HG02981 (cell line): ENCODE measurements around the gene TBC1D14.

Source experiments
- ATAC-seq: cut with Tn5 transposase; IDR thresholded peaks from one replicate; pipeline ENCODE4 v1.9.1; 2021; ENCODE audit warnings: mild to moderate bottlenecking, moderate library complexity; ENCODE audit not compliant: unreplicated experiment

The TBC1D14 gene

GRCh38 chr4:6944301-6945051, 34.9 kb downstream of the TBC1D14 start:
- ATAC-seq: no peak

- ATAC-seq: no peak
These were observed 35.4 kb downstream of the TBC1D14 start for GRCh38 chr4:6945052-6945409.

GRCh38 chr4:6946497-6946896, 36.9 kb downstream of the TBC1D14 start:
- no peak for ATAC-seq

- no peak for ATAC-seq
These were observed 38.5 kb downstream of the TBC1D14 start for GRCh38 chr4:6948134-6948460.

- no peak for ATAC-seq
These were observed 42.3 kb downstream of the TBC1D14 start for GRCh38 chr4:6951880-6952381.

GRCh38 chr4:6953751-6954380, 44.2 kb downstream of the TBC1D14 start:
- ATAC-seq: no peak

GRCh38 chr4:6955261-6955911, 45.8 kb downstream of the TBC1D14 start:
- ATAC-seq: no peak

GRCh38 chr4:6956087-6956433, 46.4 kb downstream of the TBC1D14 start:
- no peak for ATAC-seq

DNA sequence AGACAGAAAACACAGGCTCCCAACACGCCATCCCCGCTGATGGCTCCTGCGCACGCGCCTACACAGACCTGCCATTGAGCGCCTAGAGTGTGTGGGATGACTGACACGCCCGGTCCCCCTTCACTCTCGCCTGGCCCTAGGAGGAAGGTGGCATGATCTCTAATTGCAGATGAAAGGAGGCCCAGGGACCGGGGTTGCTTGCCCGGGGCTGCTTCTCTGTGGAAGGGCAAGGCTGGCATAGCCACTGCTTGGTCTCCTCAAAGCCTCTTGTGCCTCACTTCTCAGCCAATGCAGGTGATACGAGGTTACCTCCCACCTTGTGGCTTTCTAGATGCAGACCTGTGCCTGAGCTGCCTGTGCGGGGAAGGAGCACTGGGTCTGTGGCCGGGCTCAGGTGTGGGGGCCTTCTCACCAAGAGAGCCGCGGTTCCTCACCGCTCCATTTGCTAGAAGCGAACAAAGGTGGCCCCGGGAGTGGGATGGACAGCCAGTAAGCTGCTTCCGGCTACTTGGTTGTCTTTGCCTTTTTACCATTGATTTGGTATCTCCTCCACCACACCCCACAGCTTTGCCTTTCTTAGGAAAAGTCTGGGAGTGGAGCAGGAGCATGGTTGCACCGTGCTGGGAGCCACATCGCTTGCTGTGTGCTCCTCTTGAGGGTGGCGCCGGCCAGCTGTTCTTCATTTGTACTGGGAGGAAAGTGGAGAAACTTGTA, 47.0 kb downstream of the TBC1D14 start:
- no peak for ATAC-seq

- no peak for ATAC-seq
These were observed 47.5 kb downstream of the TBC1D14 start for GRCh38 chr4:6957148-6957520.

- no peak for ATAC-seq
These were observed 48.4 kb downstream of the TBC1D14 start for GRCh38 chr4:6957994-6958393.

DNA sequence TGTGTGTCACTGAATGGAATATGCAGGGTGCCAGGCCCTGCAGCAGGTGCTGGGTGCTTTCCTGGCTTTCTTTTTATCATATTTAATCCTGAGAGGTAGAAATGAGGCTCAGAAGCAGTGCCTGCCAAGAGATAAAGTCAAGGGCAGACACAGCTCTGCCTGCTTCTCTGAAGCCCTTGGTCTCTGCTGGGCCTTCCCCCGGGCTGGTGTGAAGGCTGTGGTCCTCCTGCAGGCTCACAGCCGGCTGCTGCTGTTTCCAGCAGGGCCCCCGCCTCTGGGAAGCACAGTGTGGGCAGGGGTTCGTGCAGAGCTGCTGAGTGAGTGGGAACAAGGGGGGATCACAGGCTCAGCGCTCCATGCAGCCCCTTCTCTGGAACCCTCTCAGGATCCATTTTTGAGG, 49.6 kb downstream of the TBC1D14 start:
- no peak for ATAC-seq

DNA sequence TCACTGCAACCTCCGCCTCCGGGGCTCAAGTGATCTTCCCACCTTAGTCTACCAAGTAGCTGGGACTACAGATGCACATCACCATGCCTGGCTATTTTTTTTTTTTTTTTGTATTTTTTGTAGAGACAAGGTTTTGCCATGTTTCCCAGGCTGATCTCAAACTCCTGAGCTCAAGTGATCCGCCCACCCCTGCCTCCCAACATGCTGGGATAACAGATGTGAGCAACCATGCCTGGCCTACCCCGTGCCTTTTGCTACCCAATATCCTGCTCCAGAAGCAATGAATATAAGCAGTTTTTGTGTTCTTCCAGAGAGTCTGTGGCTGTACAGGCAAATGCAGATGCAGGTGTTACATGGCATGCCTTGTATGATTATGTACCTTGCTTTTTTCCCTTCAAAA, 50.5 kb downstream of the TBC1D14 start:
- ATAC-seq: no peak

- ATAC-seq: no peak
These were observed 51.2 kb downstream of the TBC1D14 start for GRCh38 chr4:6960628-6961412.

GRCh38 chr4:6961496-6962210, 52.0 kb downstream of the TBC1D14 start:
- ATAC-seq: no peak

GRCh38 chr4:6962211-6963041, 52.8 kb downstream of the TBC1D14 start:
- no peak for ATAC-seq

GRCh38 chr4:6963139-6963611, 53.5 kb downstream of the TBC1D14 start:
- no peak for ATAC-seq

DNA sequence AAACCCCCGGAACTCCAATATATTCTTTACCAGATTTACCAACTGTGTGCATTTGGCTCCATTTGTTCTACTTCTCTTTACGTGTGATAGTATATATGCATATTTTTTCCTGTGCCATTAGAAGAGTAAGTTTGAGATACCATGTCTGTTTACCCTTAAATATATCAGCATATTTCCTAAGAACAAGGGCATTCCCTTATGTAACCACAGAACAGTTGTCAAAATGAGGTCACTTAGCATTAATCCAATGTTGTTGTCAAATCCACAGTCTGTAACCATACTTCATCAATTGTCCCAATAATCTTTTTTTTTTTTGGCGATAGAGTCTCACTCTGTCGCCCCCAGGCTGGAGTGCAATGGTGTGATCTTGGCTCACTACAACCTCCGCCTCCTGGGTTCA, 55.2 kb downstream of the TBC1D14 start:
- peak; percentile 8 for ATAC-seq

DNA sequence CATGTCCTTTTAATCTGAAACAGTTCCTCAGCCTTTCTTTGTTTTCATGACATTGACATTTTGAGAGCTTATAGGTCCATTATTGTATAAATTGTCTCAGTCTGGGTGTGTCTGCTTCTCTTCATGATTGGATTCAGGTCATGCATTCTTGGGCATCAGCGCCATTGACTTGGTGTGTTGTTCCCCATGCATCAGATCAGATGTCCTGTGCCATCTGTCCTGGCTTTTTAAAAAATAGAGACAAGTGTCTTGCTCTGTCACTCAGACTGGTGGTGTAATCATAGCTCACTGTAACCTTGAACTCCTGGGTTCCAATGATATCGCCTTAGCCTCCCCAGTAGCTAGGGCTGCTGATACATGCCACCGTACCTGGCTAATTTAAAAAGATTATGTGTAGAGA, 55.7 kb downstream of the TBC1D14 start:
- no peak for ATAC-seq
